PFSK-1 (cell line): ENCODE results near the gene IFI30.

Experiments
- POLR2AphosphoS5 ChIP-seq: IDR thresholded peaks from 2 replicates; pipeline ENCODE4 v1.6.1; 2012; ENCODE audit warnings: low read depth, mild to moderate bottlenecking, control low read depth, low read length, moderate library complexity
- REST ChIP-seq, 2 experiments: IDR thresholded peaks; 2 replicates each; pipeline versions ENCODE4 v1.6.1 to v1.8.0; 2011 to 2012; ENCODE audit warnings: low read depth in 2 of 2, low read length in 2 of 2, control low read depth in 1 of 2, inconsistent platforms in 1 of 2, mild to moderate bottlenecking in 1 of 2, moderate library complexity in 1 of 2; ENCODE audit not compliant: insufficient read depth in 1 of 2
- SIN3A ChIP-seq: IDR thresholded peaks from 2 replicates; pipeline ENCODE4 v1.6.1; 2012; ENCODE audit warnings: mild to moderate bottlenecking, low read length, moderate library complexity, borderline replicate concordance; ENCODE audit not compliant: insufficient read depth
- TAF1 ChIP-seq: IDR thresholded peaks from 2 replicates; pipeline ENCODE4 v1.6.1; 2012; ENCODE audit warnings: low read length, control low read depth, borderline replicate concordance; ENCODE audit not compliant: insufficient read depth

- no peak for TF ChIP-seq REST (IDR thresholded peaks at IDR 0.05; ENCODE audit: insufficient read depth in 1 of 2, low read depth in 2 of 2, low read length in 2 of 2)
- no peak for TF ChIP-seq POLR2AphosphoS5
- no peak for TF ChIP-seq TAF1
- TF ChIP-seq SIN3A = no peak
Measured at GRCh38 chr19:18220632-18221275, 47.1 kb downstream of the IFI30 start.
